HepG2 (cell line): Measurements from ENCODE around the gene ARL5A. TPM values are rescaled to one million over a fixed set of nuclear protein-coding genes. Genes with fewer than 3 reads are reported as not detected.

Experiments
- ARNT2 ChIP-seq: sonication (generic); formaldehyde crosslinking; IDR thresholded peaks from 2 replicates; pipeline ENCODE4 v1.8.0; 2022; ENCODE audit warnings: mild to moderate bottlenecking, low read depth, missing genetic modification reagents, moderate library complexity
- GATA4 ChIP-seq: sonication (generic); IDR thresholded peaks from 2 replicates; pipeline ENCODE4 v1.6.1; 2016; ENCODE audit warnings: antibody characterized with exemption, low read depth, borderline replicate concordance
- HHEX ChIP-seq: IDR thresholded peaks from 2 replicates; pipeline ENCODE4 v1.6.1; 2016; ENCODE audit warnings: control low read depth
- PHF21A ChIP-seq: sonication (generic); formaldehyde crosslinking; IDR thresholded peaks from 2 replicates; pipeline ENCODE4 v1.5.0; 2020; ENCODE audit warnings: mild to moderate bottlenecking, missing genetic modification reagents
- STAG1 ChIP-seq: sonication (generic); formaldehyde crosslinking; IDR thresholded peaks from 2 replicates; pipeline ENCODE4 v1.4.0; 2020; ENCODE audit warnings: missing genetic modification reagents
- TEAD3 ChIP-seq: optimal IDR thresholded peaks from 2 replicates; pipeline ENCODE3; 2016; ENCODE audit warnings: borderline replicate concordance
- TOE1 ChIP-seq: sonication (generic); formaldehyde crosslinking; IDR thresholded peaks from 2 replicates; pipeline ENCODE4 v1.4.0; 2020; ENCODE audit warnings: mild to moderate bottlenecking, missing genetic modification reagents
- XRCC5 ChIP-seq: fragments of 200-400 bp; formaldehyde crosslinking; optimal IDR thresholded peaks from 2 replicates; pipeline ENCODE3; 2017; ENCODE audit warnings: mild to moderate bottlenecking, low read length
- ZBTB38 ChIP-seq: sonication (generic); formaldehyde crosslinking; IDR thresholded peaks from 2 replicates; pipeline ENCODE4 v1.5.1; 2020; ENCODE audit warnings: mild to moderate bottlenecking, missing genetic modification reagents
- ZFP36L2 ChIP-seq: sonication (generic); formaldehyde crosslinking; IDR thresholded peaks from 2 replicates; pipeline ENCODE4 v1.4.0; 2020; ENCODE audit warnings: missing genetic modification reagents
- ZNF337 ChIP-seq: sonication (generic); formaldehyde crosslinking; IDR thresholded peaks from 2 replicates; pipeline ENCODE4 v1.5.1; 2020; ENCODE audit warnings: missing genetic modification reagents, low read depth, mild to moderate bottlenecking, borderline replicate concordance
- ZNF709 ChIP-seq: sonication (generic); formaldehyde crosslinking; IDR thresholded peaks from 2 replicates; pipeline ENCODE4 v1.5.0; 2020; ENCODE audit warnings: mild to moderate bottlenecking, missing genetic modification reagents
- ZNF761 ChIP-seq: sonication (generic); formaldehyde crosslinking; conservative IDR thresholded peaks from 2 replicates; pipeline ENCODE4 v1.4.0; 2020; ENCODE audit warnings: mild to moderate bottlenecking, missing genetic modification reagents
- polyA plus RNA-seq, 8 experiments: library from polyadenylated mRNA; depleted of rRNA in 3 of 8; stranded (reverse) in 7 of 8; unstranded in 1 of 8; fragments of >200 nt; fragmentation: Illumina TruSeq in 4 of 8; extraction: Trizol in 4 of 8; gene quantifications; 2 replicates each; pipeline versions ENCODE4 v1.2.1 to v1.2.3, GENCODE V29; 2011 to 2016; ENCODE audit warnings: low read depth in 4 of 8, missing spikeins in 1 of 8, mixed read lengths in 1 of 8; ENCODE audit not compliant: insufficient read depth in 1 of 8
- total RNA-seq, 5 experiments: library from RNA; depleted of rRNA; stranded (reverse); fragments of >200 nt; fragmentation: Illumina TruSeq; extraction: Trizol; gene quantifications; 2 replicates each; pipeline ENCODE4 v1.2.3, GENCODE V29; 2016; ENCODE audit warnings: low read depth in 1 of 5
- TF ChIP-seq, protein P1 (sequence below): IDR thresholded peaks from 2 replicates; pipeline ENCODE4 v1.6.1; 2012; ENCODE audit warnings: low read length, improper control_type of control experiment
- TF ChIP-seq, protein P2 (sequence below): sonication (generic); formaldehyde crosslinking; conservative IDR thresholded peaks from 2 replicates; pipeline ENCODE4 v1.4.0; 2020; ENCODE audit warnings: missing genetic modification reagents
- TF ChIP-seq, protein P3 (sequence below): sonication (generic); formaldehyde crosslinking; IDR thresholded peaks from 2 replicates; pipeline ENCODE4 v1.4.0; 2020; ENCODE audit warnings: missing genetic modification reagents
- TF ChIP-seq, protein P4 (sequence below): sonication (generic); formaldehyde crosslinking; IDR thresholded peaks from 2 replicates; pipeline ENCODE4 v1.8.1; 2023; ENCODE audit warnings: mild to moderate bottlenecking, missing genetic modification reagents, borderline replicate concordance
- TF ChIP-seq, protein P5 (sequence below): sonication (generic); formaldehyde crosslinking; IDR thresholded peaks from 2 replicates; pipeline ENCODE4 v1.5.0; 2020; ENCODE audit warnings: missing genetic modification reagents

Gene ARL5A
- total and polyA plus RNA-seq, 2 of the 13 experiments (the other 11 are each of a cell fraction or from before 2014, with no cell fraction given) = 47.5 to 149 TPM

DNA sequence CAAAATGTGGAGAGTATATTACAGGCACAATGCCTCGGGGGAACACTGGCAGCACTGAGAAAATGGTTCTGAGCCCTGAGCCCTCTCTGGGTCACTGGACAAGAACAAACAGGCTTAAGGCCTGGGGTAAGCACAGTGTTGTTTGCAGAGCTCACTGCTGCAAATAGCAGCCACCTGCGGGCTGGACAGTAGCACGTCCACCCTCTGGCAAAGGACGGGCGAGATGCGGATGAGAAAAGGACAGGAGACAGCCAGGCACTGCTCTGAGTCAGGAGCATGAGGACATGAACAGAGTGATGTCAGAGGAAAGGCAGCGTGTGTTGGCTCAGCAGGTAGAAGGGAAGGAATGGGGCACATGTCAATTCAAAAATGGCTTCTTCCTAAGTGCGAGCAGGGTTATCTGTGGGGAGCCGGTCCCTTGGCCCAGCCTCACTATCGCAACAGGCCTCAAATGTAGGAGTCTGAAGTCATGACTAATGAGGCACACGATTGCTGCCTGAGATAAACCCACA is 68.0 kb downstream of the ARL5A start (continued):
- TF ChIP-seq, protein P1, sequence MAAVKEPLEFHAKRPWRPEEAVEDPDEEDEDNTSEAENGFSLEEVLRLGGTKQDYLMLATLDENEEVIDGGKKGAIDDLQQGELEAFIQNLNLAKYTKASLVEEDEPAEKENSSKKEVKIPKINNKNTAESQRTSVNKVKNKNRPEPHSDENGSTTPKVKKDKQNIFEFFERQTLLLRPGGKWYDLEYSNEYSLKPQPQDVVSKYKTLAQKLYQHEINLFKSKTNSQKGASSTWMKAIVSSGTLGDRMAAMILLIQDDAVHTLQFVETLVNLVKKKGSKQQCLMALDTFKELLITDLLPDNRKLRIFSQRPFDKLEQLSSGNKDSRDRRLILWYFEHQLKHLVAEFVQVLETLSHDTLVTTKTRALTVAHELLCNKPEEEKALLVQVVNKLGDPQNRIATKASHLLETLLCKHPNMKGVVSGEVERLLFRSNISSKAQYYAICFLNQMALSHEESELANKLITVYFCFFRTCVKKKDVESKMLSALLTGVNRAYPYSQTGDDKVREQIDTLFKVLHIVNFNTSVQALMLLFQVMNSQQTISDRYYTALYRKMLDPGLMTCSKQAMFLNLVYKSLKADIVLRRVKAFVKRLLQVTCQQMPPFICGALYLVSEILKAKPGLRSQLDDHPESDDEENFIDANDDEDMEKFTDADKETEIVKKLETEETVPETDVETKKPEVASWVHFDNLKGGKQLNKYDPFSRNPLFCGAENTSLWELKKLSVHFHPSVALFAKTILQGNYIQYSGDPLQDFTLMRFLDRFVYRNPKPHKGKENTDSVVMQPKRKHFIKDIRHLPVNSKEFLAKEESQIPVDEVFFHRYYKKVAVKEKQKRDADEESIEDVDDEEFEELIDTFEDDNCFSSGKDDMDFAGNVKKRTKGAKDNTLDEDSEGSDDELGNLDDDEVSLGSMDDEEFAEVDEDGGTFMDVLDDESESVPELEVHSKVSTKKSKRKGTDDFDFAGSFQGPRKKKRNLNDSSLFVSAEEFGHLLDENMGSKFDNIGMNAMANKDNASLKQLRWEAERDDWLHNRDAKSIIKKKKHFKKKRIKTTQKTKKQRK = no peak
- TF ChIP-seq GATA4 (no peak), TEAD3 (CRISPR knock-in tag) (peak; percentile 43), ZFP36L2 (CRISPR knock-in tag) (no peak), PHF21A (CRISPR knock-in tag) (peak; percentile 89), ARNT2 (CRISPR knock-in tag) (peak; percentile 58; the same call in 1 of the 2 replicates), XRCC5 (peak; percentile 98), ZBTB38 (peak; percentile 86), STAG1 (peak; percentile 56), ZNF761 (CRISPR knock-in tag) (peak; percentile 77; the same call in 1 of the 2 replicates), ZNF709 (CRISPR knock-in tag) (0 out of 2 replicates have a peak, but pooled peaks have one; percentile 66), TOE1 (0 out of 2 replicates have a peak, but pooled peaks have one; percentile 46), HHEX (no peak), ZNF337 (CRISPR knock-in tag) (peak; percentile 73; the same call in 1 of the 2 replicates)
- TF ChIP-seq, protein P2, sequence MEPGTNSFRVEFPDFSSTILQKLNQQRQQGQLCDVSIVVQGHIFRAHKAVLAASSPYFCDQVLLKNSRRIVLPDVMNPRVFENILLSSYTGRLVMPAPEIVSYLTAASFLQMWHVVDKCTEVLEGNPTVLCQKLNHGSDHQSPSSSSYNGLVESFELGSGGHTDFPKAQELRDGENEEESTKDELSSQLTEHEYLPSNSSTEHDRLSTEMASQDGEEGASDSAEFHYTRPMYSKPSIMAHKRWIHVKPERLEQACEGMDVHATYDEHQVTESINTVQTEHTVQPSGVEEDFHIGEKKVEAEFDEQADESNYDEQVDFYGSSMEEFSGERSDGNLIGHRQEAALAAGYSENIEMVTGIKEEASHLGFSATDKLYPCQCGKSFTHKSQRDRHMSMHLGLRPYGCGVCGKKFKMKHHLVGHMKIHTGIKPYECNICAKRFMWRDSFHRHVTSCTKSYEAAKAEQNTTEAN (CRISPR knock-in tag) = 0 out of 2 replicates have a peak, but pooled peaks have one; percentile 31
- TF ChIP-seq, protein P3, sequence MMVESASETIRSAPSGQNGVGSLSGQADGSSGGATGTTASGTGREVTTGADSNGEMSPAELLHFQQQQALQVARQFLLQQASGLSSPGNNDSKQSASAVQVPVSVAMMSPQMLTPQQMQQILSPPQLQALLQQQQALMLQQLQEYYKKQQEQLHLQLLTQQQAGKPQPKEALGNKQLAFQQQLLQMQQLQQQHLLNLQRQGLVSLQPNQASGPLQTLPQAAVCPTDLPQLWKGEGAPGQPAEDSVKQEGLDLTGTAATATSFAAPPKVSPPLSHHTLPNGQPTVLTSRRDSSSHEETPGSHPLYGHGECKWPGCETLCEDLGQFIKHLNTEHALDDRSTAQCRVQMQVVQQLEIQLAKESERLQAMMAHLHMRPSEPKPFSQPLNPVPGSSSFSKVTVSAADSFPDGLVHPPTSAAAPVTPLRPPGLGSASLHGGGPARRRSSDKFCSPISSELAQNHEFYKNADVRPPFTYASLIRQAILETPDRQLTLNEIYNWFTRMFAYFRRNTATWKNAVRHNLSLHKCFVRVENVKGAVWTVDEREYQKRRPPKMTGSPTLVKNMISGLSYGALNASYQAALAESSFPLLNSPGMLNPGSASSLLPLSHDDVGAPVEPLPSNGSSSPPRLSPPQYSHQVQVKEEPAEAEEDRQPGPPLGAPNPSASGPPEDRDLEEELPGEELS = peak; percentile 68; the same call in 1 of the 2 replicates
- TF ChIP-seq, protein P4, sequence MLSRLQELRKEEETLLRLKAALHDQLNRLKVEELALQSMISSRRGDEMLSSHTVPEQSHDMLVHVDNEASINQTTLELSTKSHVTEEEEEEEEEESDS = no peak
- TF ChIP-seq, protein P5, sequence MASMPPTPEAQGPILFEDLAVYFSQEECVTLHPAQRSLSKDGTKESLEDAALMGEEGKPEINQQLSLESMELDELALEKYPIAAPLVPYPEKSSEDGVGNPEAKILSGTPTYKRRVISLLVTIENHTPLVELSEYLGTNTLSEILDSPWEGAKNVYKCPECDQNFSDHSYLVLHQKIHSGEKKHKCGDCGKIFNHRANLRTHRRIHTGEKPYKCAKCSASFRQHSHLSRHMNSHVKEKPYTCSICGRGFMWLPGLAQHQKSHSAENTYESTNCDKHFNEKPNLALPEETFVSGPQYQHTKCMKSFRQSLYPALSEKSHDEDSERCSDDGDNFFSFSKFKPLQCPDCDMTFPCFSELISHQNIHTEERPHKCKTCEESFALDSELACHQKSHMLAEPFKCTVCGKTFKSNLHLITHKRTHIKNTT (CRISPR knock-in tag) = no peak
